SIG-M5 (cell line): Measurements from ENCODE around the gene ZBTB34.

ENCODE experiments used
- DNase-seq: peaks from one replicate; lab custom pipeline; 2025; lab: John Stamatoyannopoulos, UW

Gene ZBTB34

GRCh38 chr9:126879288-126879687 is 18.8 kb downstream of the ZBTB34 start:
- no peak for DNase-seq

DNA sequence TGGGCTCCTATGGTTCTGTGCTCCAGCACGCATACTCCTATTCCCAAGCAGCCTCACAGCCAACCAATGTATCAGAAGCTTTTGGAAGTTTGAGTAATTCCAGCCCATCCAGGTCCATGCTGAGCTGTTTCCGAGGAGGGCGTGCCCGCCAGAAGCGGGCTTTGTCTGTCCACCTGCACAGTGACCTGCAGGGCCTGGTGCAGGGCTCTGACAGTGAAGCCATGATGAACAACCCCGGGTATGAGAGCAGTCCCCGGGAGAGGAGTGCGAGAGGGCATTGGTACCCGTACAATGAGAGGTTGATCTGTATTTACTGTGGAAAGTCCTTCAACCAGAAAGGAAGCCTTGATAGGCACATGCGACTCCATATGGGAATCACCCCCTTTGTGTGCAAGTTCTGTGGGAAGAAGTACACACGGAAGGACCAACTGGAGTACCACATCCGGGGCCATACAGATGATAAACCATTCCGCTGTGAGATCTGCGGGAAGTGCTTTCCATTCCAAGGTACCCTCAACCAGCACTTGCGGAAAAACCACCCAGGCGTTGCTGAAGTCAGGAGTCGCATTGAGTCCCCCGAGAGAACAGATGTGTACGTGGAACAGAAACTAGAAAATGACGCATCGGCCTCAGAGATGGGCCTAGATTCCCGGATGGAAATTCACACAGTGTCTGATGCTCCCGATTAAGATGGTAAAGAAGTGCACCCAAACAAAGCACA is 19.9 kb downstream of the ZBTB34 start:
- no peak for DNase-seq

GRCh38 chr9:126880947-126881332 is 20.5 kb downstream of the ZBTB34 start:
- DNase-seq: no peak

- DNase-seq: no peak
Measured at GRCh38 chr9:126882746-126883145, 22.3 kb downstream of the ZBTB34 start.

- no peak for DNase-seq
Measured at GRCh38 chr9:126883636-126884035, 23.2 kb downstream of the ZBTB34 start.

- no peak for DNase-seq
Measured at GRCh38 chr9:126885131-126885641, 24.7 kb downstream of the ZBTB34 start.

DNA sequence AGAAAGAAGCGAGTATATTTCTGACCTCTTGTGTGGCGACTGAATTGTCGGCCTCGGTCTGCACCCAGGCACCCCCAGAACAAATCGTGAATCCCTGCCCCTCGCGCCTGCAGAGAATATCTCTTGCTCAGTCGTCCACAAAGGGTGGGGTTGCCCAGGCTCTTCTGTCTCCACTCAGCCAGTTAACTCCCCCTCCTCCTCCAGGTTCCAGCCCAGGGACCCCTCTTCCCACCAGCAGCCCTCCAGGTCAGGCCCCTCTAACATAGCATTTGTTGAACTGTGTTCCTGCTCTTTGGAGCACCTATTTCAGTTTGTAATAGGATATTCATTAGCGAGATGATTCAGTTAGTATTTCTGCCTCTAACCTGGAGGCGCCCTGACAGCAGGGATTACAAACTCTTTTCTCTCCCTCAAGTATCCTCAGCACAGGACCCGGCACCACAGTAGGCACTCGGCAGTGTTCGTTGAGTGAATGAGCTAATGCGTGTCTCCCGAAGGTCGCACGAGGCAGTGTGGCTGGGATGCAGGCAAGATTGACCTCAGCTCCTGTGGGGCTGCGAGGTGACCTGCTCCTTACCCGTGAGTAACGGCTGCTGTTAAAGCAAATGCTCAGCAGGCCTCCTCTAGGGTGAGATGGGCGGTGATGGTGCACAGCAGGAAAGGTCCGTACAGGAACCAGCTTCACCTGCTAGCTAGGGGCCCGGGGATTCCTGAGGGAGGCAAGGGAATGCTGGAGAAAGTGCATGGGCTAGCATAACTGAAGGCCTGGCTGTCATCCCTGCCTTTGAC is 25.8 kb downstream of the ZBTB34 start:
- no peak for DNase-seq

GRCh38 chr9:126886897-126887296 is 26.5 kb downstream of the ZBTB34 start:
- no peak for DNase-seq

DNA sequence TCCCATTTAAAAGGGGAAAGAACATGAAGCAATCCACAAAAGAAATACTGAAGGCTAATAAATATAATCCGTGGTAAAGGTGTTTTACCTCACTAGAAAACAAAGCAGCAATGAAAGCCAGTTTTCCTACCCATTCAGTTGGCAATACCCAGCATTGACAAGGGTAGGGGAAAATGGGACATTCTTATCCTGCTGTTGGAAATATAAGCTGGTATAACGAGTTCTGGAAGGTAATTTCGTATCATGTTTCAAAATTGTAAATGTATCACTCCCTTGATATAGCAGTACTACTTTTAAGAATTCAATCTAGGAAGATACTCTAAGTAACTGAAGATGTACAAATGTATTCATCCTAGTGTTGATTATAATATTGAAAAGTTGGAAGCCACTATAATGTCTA is 31.2 kb downstream of the ZBTB34 start:
- no peak for DNase-seq

DNA sequence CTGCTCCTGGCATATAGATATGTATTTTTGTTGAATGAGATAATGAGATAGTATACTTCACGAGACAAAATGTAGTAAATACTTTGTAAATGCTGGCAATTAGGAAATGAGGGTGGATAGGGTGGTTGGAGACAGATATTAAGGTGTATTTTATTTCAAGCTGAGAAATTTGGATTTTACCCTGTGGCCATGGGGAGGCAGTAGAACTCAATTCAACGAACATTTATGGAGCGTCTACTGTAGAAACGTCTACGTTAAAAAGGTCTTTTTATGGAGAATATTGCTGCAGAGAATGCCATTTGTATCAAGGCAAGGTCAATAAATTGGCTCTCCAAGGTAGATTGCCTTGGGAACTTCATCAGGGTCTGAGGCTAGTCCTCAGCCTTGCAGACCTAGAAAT is 32.6 kb downstream of the ZBTB34 start:
- DNase-seq: no peak

DNA sequence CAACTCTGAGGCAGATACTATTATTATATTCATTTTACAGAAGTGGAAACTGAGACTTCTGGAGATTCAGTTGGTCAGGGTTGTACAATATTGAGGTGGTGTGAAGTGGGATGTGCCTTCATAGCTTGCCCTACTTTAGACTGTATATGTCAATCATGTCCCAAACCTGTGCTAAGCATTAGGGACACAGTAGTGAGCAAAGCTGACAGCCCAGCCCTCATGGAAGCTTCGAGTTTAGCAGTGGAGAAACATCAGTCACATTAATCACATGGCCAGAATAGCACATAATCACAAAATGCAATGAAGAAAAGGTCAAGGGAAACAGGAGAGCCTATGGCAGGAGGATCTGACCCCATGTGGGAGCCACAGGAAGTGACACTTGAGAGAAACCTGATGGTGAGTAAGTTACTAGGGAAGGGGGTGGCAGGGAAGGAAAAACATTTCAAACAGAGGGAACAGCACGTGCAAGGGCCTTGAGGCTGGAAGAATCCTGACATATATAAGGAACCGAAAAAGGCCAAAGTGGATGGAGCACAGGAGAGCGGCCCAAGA is 33.7 kb downstream of the ZBTB34 start:
- DNase-seq: no peak

DNA sequence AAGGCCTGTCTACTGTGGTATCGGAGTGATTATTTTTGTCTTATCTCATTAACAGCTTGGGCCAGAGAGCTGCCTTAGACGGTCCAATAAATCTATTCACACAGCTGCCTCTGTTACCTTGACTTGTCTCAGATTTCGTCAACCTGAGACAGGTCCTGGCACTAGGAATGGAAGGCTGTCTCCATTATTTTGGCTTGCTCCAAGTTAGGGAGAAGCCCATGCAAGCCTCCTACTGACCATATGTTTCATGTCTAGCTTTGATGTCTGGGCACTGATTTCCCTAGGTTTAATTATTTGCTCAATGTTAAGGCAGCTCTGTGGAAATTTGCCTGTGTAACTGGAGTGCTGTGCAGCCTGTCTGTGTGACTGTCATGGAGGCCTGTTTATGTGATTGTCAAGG is 41.8 kb downstream of the ZBTB34 start:
- no peak for DNase-seq

- DNase-seq: no peak
Measured at GRCh38 chr9:126904586-126904985, 44.1 kb downstream of the ZBTB34 start.

- no peak for DNase-seq
Measured at GRCh38 chr9:126906091-126906490, 45.7 kb downstream of the ZBTB34 start.

- no peak for DNase-seq
Measured at GRCh38 chr9:126907058-126907457, 46.6 kb downstream of the ZBTB34 start.

GRCh38 chr9:126914458-126915280 is 54.2 kb downstream of the ZBTB34 start, which contains the start of gene RALGPS1:
RALGPS1 (plus strand) TSS chr9:126914782; CDS start chr9:126962290, 47,508 bp downstream.
- peak; percentile 44 for DNase-seq

DNA sequence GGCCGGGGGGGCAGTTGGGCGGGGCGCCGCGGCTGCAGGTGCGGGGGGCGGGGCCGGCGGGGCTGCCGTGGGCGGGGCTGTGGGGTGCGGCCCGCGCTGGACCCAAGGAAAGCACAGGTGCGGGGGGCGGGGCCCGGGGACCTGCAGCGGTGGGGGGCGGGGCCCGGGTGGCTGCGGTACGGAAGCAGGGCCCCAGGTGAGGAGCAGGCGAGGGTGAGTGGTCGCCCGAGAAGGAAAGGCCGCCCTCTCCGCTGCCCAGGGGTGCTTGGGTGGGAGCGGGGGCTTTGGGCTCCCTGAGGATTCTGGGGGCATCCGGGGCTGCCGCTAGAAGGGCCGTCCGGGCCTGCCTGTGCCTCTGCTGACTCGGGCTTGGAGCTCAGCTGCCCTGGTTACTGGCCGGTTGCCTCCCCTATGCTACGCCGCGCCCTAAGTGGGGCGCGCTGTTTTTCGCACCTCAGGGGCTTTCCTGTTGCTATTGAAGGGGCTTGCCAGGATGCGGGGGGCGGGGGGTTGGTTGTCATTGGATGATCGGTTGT is 54.9 kb downstream of the ZBTB34 start:
- DNase-seq: no peak

DNA sequence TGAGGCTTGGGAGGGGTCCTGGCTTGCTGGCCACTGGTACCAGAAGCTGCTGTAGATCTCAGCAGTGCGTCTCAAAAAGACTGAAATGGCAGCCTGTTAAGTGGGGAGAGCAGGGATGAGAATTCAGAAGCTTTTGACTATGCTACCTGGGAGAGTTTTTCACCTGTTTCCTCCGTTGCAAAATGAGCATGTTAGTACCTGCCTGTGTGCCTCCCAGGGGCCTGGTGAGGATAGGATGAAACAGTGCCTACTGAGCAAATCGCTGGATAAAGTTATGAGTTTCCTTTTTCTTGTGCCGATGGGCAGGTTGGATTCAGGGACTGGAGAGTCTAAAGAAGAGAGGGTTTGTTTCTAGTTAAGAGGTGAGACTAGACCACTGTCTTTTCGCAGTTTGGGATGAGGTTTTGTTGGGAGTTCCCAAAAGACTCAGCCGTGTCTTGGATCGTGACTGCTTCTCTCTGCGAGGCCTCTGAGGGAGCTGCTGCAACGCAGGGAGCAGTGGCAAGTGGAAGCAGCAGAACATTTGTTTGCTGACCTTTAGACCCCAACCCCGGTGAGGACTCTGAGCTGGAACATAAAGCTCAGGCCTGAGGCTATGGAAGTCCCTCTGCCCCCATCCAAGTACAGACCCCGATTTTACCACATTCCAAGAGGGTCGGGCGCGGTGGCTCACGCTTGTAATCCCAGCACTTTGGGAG is 55.6 kb downstream of the ZBTB34 start:
- DNase-seq: no peak

GRCh38 chr9:126916909-126917308 is 56.5 kb downstream of the ZBTB34 start:
- DNase-seq: no peak

- DNase-seq: no peak
Measured at GRCh38 chr9:126919193-126919592, 58.8 kb downstream of the ZBTB34 start.

DNA sequence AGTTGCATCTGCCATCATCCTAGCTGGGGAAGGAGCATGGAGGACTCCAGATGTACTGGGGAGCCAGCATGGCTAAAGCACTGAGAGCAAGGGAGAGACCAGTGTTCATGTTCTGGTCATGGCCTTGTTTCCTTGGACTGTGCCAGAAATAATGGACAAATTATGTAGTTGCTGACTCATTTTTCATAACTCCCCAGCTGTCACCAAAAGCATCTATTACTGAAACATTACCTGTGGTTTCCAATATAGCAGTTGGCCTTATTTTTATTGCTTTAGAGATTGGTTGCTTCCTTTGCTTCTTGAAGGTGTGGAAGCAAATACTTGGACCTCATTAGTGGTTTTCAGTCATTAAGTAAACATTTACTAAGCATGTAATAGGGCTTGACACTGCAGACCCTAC is 65.4 kb downstream of the ZBTB34 start:
- no peak for DNase-seq
